Measurements from ENCODE around the gene ZBTB40.
A peak's percentile ranks its signal among the peaks of the same experiment; 100 is the strongest.

The ZBTB40 gene

DNA sequence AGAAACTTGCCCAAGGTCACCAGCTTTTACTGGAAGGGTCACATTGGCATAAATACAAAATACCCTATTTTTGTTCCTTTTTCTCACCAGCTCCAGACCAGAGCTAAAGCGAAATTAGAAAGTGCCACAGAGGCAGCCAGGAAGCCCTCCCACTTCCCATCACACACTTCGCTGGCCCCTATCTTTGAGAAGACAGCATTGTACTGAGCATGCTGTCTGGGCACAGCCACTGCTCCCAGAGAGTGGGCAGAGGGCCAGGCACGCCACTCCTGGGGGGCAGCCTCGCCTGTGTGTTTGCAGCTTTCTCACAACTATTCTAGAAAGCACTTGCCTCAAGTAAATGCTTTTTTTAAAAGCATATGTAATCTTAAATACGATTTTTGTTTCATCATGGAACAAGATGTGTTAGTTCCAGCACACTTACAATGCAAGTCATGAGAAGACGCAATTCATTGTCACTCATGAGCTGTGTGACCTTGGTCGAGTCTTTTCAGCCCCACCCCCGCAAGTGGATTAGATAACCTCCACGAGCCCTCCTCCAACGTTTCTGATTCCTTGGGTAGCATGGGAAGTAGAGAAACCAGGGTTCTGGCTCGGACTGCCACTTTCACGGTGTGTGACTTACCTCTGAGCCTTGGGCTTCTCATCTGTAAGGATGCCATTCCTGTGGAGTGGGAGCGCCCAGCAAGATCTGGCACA, 85.9 kb downstream of the ZBTB40 start:
- no peak for DNase-seq

- DNase-seq = no peak
Measured at GRCh38 chr1:22539510-22540118, 88.0 kb downstream of the ZBTB40 start.

DNA sequence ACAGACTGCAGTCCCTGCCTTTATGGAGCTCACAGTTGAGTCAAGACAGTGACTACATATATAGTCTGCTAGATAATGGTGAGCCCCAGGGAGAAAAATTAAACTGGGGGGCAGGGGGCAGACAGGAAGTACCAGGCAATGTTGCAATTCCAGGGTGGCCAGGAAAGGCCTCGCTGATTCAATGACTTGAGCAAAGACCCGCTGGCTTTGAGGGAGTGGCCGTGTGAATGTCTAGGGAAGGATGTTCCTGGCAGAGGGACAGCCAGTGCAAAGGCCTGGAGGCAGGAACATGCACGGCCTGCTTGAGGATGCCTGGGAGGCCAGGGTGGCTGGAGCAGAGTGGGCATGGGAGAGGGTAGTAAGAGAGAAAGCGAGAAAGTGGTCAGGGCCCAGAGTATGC, 88.7 kb downstream of the ZBTB40 start:
- DNase-seq = no peak

GRCh38 chr1:22542886-22543285, 91.2 kb downstream of the ZBTB40 start:
- no peak for DNase-seq

- DNase-seq = no peak
Measured at GRCh38 chr1:22543679-22544078, 92.0 kb downstream of the ZBTB40 start.

DNA sequence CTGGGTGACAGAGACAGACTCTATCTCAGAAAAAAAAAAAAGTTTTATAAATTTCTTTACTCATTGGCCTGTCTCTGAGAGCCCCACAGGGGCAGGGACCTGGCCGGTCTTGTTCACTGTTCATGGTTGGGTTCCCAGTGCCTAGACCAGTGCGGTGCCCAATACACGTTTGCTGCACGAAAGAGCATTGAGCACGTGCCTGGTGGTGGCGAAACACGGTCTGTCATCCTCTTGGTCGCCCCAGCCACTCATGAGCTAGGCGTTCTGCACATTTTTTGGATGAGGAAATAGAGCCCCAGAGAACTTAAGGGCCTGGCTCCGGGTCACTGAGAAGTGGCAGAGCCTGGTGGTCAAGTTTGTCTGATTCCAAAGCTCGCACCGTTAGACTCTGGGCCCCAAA, 93.0 kb downstream of the ZBTB40 start:
- DNase-seq = no peak

- DNase-seq = no peak
Measured at GRCh38 chr1:22545141-22545540, 93.5 kb downstream of the ZBTB40 start.

GRCh38 chr1:22547186-22547817, 95.7 kb downstream of the ZBTB40 start:
- no peak for DNase-seq

GRCh38 chr1:22547818-22548462, 96.3 kb downstream of the ZBTB40 start:
- no peak for DNase-seq

- DNase-seq = no peak
Measured at GRCh38 chr1:22550021-22550420, 98.4 kb downstream of the ZBTB40 start.

GRCh38 chr1:22551591-22551990, 99.9 kb downstream of the ZBTB40 start:
- DNase-seq = no peak

- no peak for DNase-seq
Measured at GRCh38 chr1:22552021-22552420, 100.4 kb downstream of the ZBTB40 start.

DNA sequence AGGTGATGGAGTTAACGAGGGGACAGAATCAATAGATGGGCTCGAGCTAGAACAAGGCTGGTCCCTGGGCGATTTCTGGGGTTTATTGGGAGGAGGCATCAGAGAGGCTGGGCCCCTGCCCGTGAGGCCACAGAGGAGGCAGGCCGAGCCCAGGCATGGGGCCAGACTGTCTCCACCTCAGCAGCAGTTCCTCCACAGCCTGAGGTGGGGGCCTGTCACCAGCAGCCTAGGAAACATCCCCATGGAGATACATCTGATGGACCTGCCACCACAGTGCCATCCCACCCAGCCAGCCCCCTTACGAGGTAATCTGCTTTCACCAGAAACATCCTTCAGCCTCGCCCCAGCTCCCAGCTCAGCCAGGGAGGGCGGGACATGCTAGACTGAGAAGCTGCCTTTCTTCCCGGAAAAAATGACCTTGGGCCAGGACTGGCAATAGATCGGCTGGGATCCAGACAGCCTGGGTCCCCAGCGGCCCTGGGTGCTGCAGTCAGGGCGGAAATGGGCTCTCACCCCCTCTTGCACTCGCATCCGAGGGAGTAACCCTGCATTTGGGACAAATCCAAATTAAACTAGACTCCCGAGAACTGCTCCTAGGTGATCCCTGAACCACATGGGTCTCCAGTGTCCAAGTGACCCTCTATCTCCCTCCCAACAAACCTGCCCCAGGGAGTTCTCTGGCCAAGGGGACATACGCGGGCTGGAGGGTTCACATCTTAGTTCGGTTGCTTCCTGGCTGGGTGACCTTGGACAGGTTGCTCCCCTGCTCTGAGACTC, 101.6 kb downstream of the ZBTB40 start:
- no peak for DNase-seq

DNA sequence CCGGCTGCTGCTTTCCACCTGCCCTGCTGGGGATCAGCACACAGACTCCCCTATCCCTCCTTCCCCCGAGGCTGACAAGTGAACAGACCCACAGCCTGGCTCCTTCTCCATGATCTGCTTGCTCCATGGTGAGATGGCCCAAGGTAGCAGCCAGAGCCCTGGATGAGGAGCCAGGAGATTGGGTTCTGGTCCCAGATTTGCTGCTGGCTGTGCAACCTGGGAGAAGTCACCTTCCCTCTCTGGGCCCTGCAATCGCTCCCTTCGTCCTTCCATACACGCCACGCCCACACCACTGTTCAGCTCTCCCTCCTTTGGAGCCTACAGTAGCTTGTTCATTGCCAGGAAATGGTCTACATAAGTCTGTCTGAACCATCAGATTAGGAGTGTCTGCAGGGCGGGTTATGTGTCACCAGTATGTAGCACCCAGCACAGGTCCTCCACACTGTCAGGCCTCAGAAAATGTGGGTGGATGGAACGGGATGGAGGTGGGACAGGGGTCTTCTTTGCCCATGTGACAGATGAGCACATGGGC, 102.4 kb downstream of the ZBTB40 start:
- DNase-seq = no peak

DNA sequence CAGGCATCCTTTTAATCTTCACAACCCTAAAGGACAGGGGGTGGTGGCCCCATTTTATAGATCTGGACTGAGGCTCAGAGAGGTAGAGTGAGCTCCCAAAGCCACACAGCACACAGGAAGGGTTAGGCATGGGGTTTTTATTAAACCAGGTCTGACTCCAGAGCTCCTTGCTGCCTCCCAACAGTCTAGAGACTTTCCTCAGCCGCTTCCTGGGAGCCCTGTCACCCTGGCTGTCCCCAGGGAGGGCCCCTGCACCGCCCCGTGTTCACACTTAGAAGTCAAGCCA, 103.7 kb downstream of the ZBTB40 start:
- DNase-seq = no peak

DNA sequence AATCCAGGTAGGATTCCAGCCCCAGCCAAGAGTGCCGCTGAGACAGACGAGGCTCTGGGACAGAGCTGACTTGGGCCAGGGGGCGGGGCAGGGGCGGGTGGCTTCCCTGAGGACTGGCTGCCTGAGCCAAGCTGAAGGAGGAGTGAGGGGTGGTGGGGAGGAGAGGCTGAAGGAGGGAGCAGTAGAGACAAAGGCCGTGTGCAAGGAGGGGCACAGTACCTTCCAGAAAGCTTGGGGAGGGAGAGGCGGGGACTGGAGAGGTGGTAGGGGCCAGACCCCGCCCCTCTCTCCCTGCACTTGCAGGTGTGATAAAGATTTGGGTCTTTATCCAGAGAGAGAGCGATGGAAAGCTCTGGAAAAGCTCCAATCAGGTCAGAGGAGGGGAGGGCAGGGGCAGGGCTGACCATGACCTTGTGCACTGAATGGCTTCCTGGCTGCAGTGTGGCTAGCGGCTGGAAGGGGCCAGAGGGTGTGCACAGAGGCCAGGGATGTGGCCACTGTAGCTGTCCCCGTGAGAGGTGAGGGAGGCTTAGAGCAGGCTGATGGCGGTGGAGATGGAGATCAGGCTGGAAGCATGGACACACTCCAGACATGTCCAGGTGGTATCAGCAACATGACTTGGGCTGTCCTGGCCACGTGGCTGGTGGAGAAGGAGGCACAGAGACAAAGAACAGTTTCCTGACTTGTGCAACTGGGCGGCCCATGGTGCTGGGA, 104.9 kb downstream of the ZBTB40 start:
- DNase-seq = no peak

DNA sequence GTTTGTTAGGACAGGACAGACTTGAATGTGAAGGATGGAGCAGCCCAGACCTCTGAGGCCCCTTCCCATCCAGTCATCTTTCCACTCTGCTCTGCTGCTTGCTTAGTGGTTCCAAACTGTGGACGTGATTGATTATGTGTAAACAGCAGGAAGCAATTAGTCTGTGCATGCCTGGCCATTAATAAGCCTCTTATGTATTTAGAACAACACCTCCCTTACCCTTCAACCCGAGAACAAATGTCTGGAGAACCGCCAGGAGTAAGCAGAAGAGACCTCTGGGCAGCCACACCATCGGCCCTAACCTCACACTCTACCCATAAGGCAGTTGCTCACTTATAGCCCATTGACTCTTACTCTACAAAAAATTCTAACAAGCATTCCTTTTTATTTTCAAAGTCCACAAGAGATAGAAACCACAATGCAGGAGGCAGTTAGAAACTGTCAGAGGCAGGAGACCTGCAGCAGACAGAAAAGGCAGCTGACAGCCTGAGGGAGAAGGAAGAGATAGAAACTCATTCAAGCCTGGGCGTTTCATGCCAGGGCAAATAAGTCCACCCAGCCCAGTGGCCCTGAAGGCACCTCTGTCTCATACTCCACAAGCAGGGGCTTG, 105.8 kb downstream of the ZBTB40 start:
- peak; percentile 63 for DNase-seq

DNA sequence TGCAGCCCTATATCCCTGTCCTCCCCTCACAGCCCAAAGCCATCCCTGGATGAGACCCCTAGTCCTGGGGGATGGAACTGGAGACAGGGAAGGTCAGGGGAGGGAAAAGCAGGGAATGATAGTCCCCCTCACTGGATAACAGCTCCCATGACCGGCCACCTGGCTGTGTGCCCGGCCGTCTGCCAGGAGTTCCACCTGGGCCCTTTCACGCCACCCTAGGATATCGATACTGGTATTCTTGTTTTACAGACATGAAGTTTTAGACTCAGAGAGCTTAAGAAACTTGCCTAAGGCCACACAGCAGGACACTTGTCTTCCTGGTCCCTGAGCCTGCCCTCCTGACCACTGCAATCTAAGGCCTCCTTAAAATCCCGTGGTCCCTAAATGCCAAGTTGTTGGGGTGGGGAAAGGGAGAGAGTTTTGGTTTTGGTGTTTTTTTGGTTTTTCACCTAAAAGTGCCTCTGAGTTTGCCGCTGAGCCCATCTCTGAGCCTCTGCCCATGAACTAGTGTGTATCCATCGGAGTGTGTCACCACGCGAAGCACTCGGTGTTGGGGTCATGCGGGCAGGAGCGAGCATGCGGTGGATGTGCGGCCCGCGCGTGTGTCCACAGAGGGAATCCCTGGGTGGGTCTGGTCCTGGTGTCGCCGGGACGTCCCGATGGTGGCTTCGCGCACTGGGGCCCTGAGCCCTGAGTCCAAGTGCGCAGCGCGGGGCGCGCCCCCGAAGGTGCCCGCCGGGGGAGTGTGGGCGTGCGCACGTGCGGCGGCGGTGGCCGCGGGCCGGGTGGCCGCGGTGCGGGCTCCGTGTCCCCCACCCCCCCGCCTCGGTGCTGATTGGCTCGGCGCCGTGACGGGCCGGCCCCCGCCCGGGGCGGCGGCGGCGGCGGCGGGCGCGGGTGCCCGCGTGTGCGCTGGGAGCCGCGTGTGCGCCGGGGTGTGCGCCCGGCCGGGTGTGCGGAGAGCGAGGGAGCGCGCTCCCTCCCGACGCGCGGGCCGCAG, 111.2 kb downstream of the ZBTB40 start, which contains the start of gene EPHA8:
TSS of gene EPHA8 (plus strand) at position 906 of the 1,000 bp plus-strand sequence. CDS start 147 bp downstream, outside the sequence.
- no peak for DNase-seq

GRCh38 chr1:22563671-22564602, 112.3 kb downstream of the ZBTB40 start:
- DNase-seq = no peak
